GM23338 (cell line): ENCODE results near the gene BHLHE23. TPM values are rescaled to one million over a fixed set of nuclear protein-coding genes. Genes with fewer than 3 reads are reported as not detected.

ENCODE experiments used
- ATAC-seq: fragments of 200-7000 bp; cut with Tn5 transposase; 3 replicates; pipeline ENCODE4 v1.9.1; 2020
- DNase-seq: peaks from one replicate; pipeline ENCODE4 v3.0.0-alpha.2; 2015; ENCODE audit warnings: low spot score
- H2AFZ ChIP-seq: fragments of 200-600 bp; sonication (generic); 2 replicates; pipeline ENCODE4 v1.8.0; 2016; ENCODE audit warnings: antibody characterized with exemption, mild to moderate bottlenecking, moderate library complexity
- H3F3A ChIP-seq: fragments of 200-600 bp; sonication (generic); replicated peaks from 2 replicates; pipeline ENCODE4 v1.8.0; 2017; ENCODE audit warnings: antibody characterized with exemption, mixed run types, low read depth
- H3K27ac ChIP-seq: fragments of 200-600 bp; sonication (generic); 2 replicates; pipeline ENCODE4 v1.6.1; 2016; ENCODE audit warnings: low read depth
- H3K27me3 ChIP-seq: fragments of 200-600 bp; sonication (generic); 2 replicates; pipeline ENCODE4 v1.8.0; 2016; ENCODE audit warnings: mild to moderate bottlenecking, mixed run types, moderate library complexity; ENCODE audit not compliant: insufficient read depth
- H3K36me3 ChIP-seq: fragments of 200-600 bp; sonication (generic); 2 replicates; pipeline ENCODE4 v1.8.0; 2016; ENCODE audit warnings: mild to moderate bottlenecking; ENCODE audit not compliant: insufficient read depth
- H3K4me1 ChIP-seq: fragments of 200-600 bp; sonication (generic); 2 replicates; pipeline ENCODE4 v1.8.0; 2016; ENCODE audit warnings: mild to moderate bottlenecking, moderate library complexity; ENCODE audit not compliant: insufficient read depth
- H3K4me2 ChIP-seq: fragments of 200-600 bp; sonication (generic); 2 replicates; pipeline ENCODE4 v1.7.1; 2017; ENCODE audit warnings: mixed run types
- H3K4me3 ChIP-seq: fragments of 200-600 bp; sonication (generic); 2 replicates; pipeline ENCODE4 v1.6.1; 2016; ENCODE audit warnings: mixed run types
- H3K79me2 ChIP-seq: fragments of 200-600 bp; sonication (generic); replicated peaks from 2 replicates; pipeline ENCODE4 v1.8.0; 2017; ENCODE audit warnings: mild to moderate bottlenecking; ENCODE audit not compliant: insufficient read depth
- H3K9me2 ChIP-seq: fragments of 200-600 bp; sonication (generic); 2 replicates; pipeline ENCODE4 v1.8.0; 2017; ENCODE audit not compliant: insufficient read depth
- H4K20me1 ChIP-seq: fragments of 200-600 bp; sonication (generic); replicated peaks from 2 replicates; pipeline ENCODE4 v1.8.0; 2017; ENCODE audit warnings: mild to moderate bottlenecking; ENCODE audit not compliant: insufficient read depth
- H3K27ac Mint-ChIP-seq: 2 replicates; pipeline ENCODE4 v1.8.0; 2020; ENCODE audit warnings: inconsistent platforms, mild to moderate bottlenecking, moderate library complexity, mixed read lengths
- H3K27me3 Mint-ChIP-seq: 3 replicates; pipeline ENCODE4 v1.8.0; 2022; ENCODE audit warnings: low read depth, mild to moderate bottlenecking, moderate library complexity, mixed read lengths, inconsistent platforms; ENCODE audit not compliant: insufficient read depth, poor library complexity
- H3K36me3 Mint-ChIP-seq: 3 replicates; pipeline ENCODE4 v1.8.0; 2021; ENCODE audit warnings: low read depth, mild to moderate bottlenecking, inconsistent platforms, moderate library complexity, mixed read lengths
- H3K4me1 Mint-ChIP-seq: 3 replicates; pipeline ENCODE4 v1.8.0; 2020; ENCODE audit warnings: mild to moderate bottlenecking, inconsistent platforms, mixed read lengths
- H3K4me3 Mint-ChIP-seq: 3 replicates; pipeline ENCODE4 v1.8.0; 2021; ENCODE audit warnings: moderate library complexity, mild to moderate bottlenecking, inconsistent platforms, mixed read lengths
- H3K9me3 Mint-ChIP-seq: 3 replicates; pipeline ENCODE4 v1.8.0; 2020; ENCODE audit warnings: moderate library complexity, mild to moderate bottlenecking, inconsistent platforms, mixed read lengths
- EZH2phosphoT487 ChIP-seq: fragments of 200-600 bp; sonication (generic); IDR thresholded peaks from one replicate; pipeline ENCODE4 v1.8.1; 2018; ENCODE audit warnings: antibody characterized with exemption; ENCODE audit not compliant: unreplicated experiment
- JUNB ChIP-seq: IDR thresholded peaks from one replicate; pipeline ENCODE4 v1.6.1; 2016; ENCODE audit warnings: antibody characterized with exemption; ENCODE audit not compliant: unreplicated experiment
- NANOG ChIP-seq: IDR thresholded peaks from 2 replicates; pipeline ENCODE4 v1.6.1; 2016; ENCODE audit warnings: antibody characterized with exemption, borderline replicate concordance
- ZNF114 ChIP-seq: fragments of 250-450 bp; sonication (Bioruptor Pico); IDR thresholded peaks from 2 replicates; pipeline ENCODE4 v1.5.0; 2020; ENCODE audit warnings: mild to moderate bottlenecking, moderate library complexity
- ZNF462 ChIP-seq: fragments of 250-450 bp; sonication (Bioruptor Pico); IDR thresholded peaks from 2 replicates; pipeline ENCODE4 v1.5.0; 2020; ENCODE audit warnings: mild to moderate bottlenecking, moderate library complexity
- polyA plus RNA-seq: library from polyadenylated mRNA; unstranded; fragments of >200 nt; fragmentation: Nextera tagmentation; extraction: Ambion mirVana; gene quantifications from 2 replicates; pipeline ENCODE4 v1.2.1, GENCODE V29; 2016
- total RNA-seq: library from RNA; depleted of rRNA; stranded (reverse); fragments of >200 nt; shearing (Covaris generic); gene quantifications from 2 replicates; pipeline ENCODE4 v1.2.3, GENCODE V29; 2014

The BHLHE23 gene
- total and polyA plus RNA-seq, 2 experiments from 2014 or later = 0.52 to 5.0 TPM

GRCh38 chr20:62967628-62968351 is 39.0 kb downstream of the BHLHE23 start:
- DNase-seq (no peak), ATAC-seq (no peak)
- Mint-ChIP-seq H3K9me3 (no peaks in the 10 kb centered on the region; the same call in 2 of the 3 replicates), H3K36me3 (no peaks in the 10 kb centered on the region; the same call in 2 of the 3 replicates), H3K27me3 (peaks cover 23% of the 10 kb centered on the region), H3K4me3 (no peak overlapping the region), H3K4me1 (peaks cover 15% of the 10 kb centered on the region), H3K27ac (no peak overlapping the region)
- H4K20me1 ChIP-seq = no peaks in the 10 kb centered on the region
- H3K4me3 ChIP-seq = no peak overlapping the region
- peaks cover 6% of the 10 kb centered on the region for H3F3A ChIP-seq
- no peak overlapping the region for H3K27ac ChIP-seq
- H3K9me2 ChIP-seq = no peaks in the 10 kb centered on the region
- H3K4me2 ChIP-seq = no peak overlapping the region
- H3K4me1 ChIP-seq = peaks cover 7% of the 10 kb centered on the region; the same call in 1 of the 2 replicates
- H2AFZ ChIP-seq = no peak overlapping the region
- no peaks in the 10 kb centered on the region for H3K36me3 ChIP-seq
- no peaks in the 10 kb centered on the region for H3K79me2 ChIP-seq
- no peak for TF ChIP-seq EZH2phosphoT487
- TF ChIP-seq ZNF114 = no peak
- no peak for TF ChIP-seq NANOG
- no peak for TF ChIP-seq ZNF462 (CRISPR knock-in tag)
- peaks cover 4% of the 10 kb centered on the region for H3K27me3 ChIP-seq

- Histone ChIP-seq H3K9me2 (no peaks in the 10 kb centered on the region), H4K20me1 (no peaks in the 10 kb centered on the region), H2AFZ (no peak overlapping the region), H3K79me2 (no peaks in the 10 kb centered on the region), H3K4me1 (peaks cover 7% of the 10 kb centered on the region; the same call in 1 of the 2 replicates), H3K4me2 (no peak overlapping the region), H3K36me3 (no peaks in the 10 kb centered on the region), H3F3A (peaks cover 6% of the 10 kb centered on the region), H3K27ac (no peak overlapping the region), H3K4me3 (no peak overlapping the region), H3K27me3 (no peaks in the 10 kb centered on the region)
- H3K9me3 Mint-ChIP-seq = no peaks in the 10 kb centered on the region; the same call in 2 of the 3 replicates
- H3K27ac Mint-ChIP-seq = no peak overlapping the region
- no peaks in the 10 kb centered on the region; the same call in 2 of the 3 replicates for H3K36me3 Mint-ChIP-seq
- H3K4me1 Mint-ChIP-seq = peaks cover 12% of the 10 kb centered on the region
- DNase-seq (no peak), ATAC-seq (no peak)
- TF ChIP-seq JUNB = no peak
- peaks cover 17% of the 10 kb centered on the region for H3K27me3 Mint-ChIP-seq
- no peak overlapping the region for H3K4me3 Mint-ChIP-seq
Measured at GRCh38 chr20:62967149-62967501, 39.6 kb downstream of the BHLHE23 start.
